ENCODE measurements around the gene EVA1A.

EVA1A gene

DNA sequence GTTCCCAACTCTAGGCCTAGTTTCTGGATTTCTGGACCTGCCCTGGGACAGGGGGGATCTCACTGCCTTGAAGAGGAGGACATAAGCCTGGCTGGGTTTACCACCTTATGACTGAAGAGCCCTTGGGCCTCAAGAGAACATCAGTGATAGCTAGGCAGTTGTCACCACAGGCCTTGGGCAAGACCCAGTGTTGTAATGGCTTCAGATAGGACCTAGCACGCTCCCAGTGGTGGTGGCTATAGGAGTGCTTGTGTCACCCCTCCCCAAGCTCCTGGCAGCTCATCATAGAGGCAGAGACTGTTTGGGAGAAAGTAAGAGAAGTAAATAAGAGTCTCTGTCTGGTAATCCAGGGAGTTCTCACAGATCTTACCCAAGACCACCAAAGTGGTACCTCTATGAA, 19.4 kb upstream of the EVA1A start:
- no peaks in the 10 kb centered on the region for H3K36me3 ChIP-seq (ENCODE audit: insufficient read depth, low read length)
- no peaks in the 10 kb centered on the region for H3K4me1 ChIP-seq (ENCODE audit: insufficient read depth, low read length)
- H3K9me3 ChIP-seq (ENCODE audit: low read length), result peaks cover 3% of the 10 kb centered on the region
- no peak overlapping the region for H2AFZ ChIP-seq (ENCODE audit: low read depth, low read length)
- no peak overlapping the region for H3K4me3 ChIP-seq (ENCODE audit: low read length)
- H3K27me3 ChIP-seq (ENCODE audit: insufficient read depth, low read length), result no peaks in the 10 kb centered on the region

DNA sequence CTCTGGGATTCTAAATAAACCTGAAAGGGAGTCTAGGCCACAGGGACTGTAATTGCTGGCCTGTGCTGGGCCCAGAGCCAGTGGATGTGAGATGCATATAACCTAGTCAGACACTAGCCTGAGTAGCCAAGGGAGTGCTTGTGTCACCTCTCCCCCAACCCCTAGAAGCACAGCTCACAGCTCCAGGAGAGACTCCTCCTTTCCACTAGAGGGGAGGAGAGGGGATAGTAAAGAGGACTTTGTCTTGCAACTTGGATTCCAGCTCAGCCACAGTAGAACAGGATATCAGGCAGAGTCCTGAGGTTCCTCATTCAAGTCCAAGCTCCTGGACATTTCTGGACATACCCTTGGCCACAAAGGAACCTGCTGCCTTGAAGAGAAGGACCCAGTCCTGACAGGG, 18.4 kb upstream of the EVA1A start:
- Histone ChIP-seq H2AFZ (ENCODE audit: low read depth, low read length) (no peak overlapping the region), H3K9me3 (ENCODE audit: low read length) (peaks cover 3% of the 10 kb centered on the region), H3K4me1 (ENCODE audit: insufficient read depth, low read length) (no peaks in the 10 kb centered on the region), H3K27me3 (ENCODE audit: insufficient read depth, low read length) (no peaks in the 10 kb centered on the region), H3K36me3 (ENCODE audit: insufficient read depth, low read length) (no peaks in the 10 kb centered on the region), H3K4me3 (ENCODE audit: low read length) (no peak overlapping the region)

DNA sequence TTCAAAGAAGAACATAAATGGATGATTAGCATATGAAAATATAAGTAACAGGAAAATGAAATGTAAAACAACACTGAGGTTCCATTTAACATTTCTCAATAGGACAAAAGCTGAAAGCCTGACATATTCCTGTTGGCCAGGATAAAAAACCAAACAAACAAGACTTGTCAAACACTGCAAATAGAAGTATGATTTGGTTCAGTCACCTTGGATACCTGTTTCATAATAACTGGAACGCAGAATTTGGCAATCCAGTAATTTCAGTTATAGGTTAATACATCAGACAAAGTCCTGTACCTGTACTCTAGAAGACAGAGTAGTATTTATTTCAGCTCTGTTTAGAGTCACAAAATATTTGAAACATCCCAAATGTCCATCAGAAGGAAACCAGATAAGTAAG, 16.5 kb upstream of the EVA1A start:
- Histone ChIP-seq H2AFZ (ENCODE audit: low read depth, low read length) (no peak overlapping the region), H3K4me1 (ENCODE audit: insufficient read depth, low read length) (no peaks in the 10 kb centered on the region), H3K36me3 (ENCODE audit: insufficient read depth, low read length) (no peaks in the 10 kb centered on the region), H3K27me3 (ENCODE audit: insufficient read depth, low read length) (no peaks in the 10 kb centered on the region), H3K4me3 (ENCODE audit: low read length) (no peak overlapping the region), H3K9me3 (ENCODE audit: low read length) (peaks cover 3% of the 10 kb centered on the region)

DNA sequence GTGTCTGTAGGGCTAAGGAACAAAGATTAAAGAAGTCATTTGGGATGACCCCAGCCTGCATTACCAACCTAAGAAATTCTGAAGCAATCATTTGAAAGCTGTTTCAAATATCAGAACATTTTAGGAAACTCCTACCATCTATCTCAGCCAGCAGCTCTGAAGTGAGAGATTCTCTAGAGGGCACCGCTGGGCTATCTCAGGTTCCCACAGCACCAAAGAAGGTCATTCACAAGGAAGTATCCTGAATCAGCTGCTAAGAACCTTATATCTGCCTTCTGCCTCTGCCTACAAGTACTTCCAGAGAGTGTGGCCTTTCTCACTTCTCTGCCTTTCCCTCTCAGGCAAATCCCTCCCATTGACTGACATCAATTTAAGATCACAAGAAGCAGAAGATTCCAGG, 13.4 kb upstream of the EVA1A start:
- Histone ChIP-seq H3K9me3 (ENCODE audit: low read length) (no peaks in the 10 kb centered on the region), H3K27me3 (ENCODE audit: insufficient read depth, low read length) (no peaks in the 10 kb centered on the region), H3K4me1 (ENCODE audit: insufficient read depth, low read length) (peaks cover 3% of the 10 kb centered on the region), H3K4me3 (ENCODE audit: low read length) (no peak overlapping the region), H3K36me3 (ENCODE audit: insufficient read depth, low read length) (no peaks in the 10 kb centered on the region), H2AFZ (ENCODE audit: low read depth, low read length) (no peak overlapping the region)

DNA sequence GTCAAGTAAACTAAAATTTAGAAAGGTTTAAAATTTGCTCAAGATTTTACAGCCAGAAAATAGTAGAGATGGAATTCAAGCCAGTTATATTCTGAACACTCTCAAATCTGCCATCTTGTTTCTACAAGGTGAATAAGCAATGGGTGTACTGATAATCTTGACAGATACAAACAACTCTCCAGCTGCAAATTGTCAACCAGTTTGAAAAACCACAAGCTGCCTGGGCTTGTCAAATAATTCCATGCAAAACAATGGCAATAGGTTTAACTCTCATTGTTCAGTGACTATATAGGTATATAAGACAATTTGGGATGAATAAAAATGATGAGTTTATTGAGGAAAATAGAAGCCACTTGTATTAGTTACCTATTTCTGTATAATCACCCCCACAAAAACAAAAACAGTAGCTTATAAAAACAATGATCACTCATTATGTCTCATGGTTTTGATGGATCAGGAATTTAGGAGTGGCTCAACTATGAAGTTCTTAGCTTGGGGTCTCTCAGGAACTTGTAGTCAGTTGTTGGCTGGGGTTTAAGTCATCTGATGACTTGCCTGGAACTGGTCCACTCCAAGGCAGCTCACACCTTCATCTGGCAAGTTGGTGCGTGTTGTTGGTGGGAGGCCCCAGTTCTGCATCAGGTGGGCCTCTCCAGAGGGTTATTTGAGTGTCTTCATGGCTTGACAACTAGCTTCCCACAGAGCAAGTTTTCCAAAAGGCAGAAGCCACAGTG, 12.6 kb upstream of the EVA1A start:
- no peaks in the 10 kb centered on the region for H3K36me3 ChIP-seq (ENCODE audit: insufficient read depth, low read length)
- no peaks in the 10 kb centered on the region for H3K9me3 ChIP-seq (ENCODE audit: low read length)
- no peak overlapping the region for H2AFZ ChIP-seq (ENCODE audit: low read depth, low read length)
- no peaks in the 10 kb centered on the region for H3K27me3 ChIP-seq (ENCODE audit: insufficient read depth, low read length)
- no peak overlapping the region for H3K4me3 ChIP-seq (ENCODE audit: low read length)
- H3K4me1 ChIP-seq (ENCODE audit: insufficient read depth, low read length), result peaks cover 3% of the 10 kb centered on the region

DNA sequence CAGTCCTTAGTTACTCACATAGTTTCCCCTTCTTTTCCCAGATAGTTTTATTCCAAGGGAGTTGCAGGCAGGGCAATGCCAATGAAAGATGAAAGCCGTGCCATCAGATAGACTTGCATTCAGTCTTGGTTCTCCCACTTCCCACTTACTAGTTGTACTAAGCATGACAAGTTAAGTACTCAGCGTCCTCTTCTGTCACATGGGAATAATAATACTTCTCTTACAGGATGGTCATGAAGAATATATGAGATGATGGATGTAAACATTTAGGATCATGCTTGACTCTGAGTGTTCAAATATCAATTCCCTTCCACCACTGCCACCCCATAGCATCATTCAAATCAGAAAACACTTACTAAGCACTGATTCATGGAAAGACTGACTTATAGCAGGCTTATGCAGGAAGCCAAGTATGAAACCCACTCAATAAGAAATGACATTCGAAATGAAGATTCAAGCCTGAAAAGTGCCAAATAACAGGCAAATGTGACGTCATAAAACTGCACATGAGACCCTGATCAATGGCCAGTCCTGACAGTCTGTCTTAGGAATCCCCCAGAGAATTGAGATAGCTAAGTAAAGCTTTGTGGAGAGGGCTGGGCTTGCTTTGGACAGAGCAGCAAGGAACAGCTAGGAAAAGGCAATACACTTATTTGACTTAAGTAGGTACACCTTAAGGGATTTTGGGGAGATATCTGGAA, 11.1 kb upstream of the EVA1A start:
- no peaks in the 10 kb centered on the region for H3K9me3 ChIP-seq (ENCODE audit: low read length)
- H2AFZ ChIP-seq (ENCODE audit: low read depth, low read length), result no peak overlapping the region

DNA sequence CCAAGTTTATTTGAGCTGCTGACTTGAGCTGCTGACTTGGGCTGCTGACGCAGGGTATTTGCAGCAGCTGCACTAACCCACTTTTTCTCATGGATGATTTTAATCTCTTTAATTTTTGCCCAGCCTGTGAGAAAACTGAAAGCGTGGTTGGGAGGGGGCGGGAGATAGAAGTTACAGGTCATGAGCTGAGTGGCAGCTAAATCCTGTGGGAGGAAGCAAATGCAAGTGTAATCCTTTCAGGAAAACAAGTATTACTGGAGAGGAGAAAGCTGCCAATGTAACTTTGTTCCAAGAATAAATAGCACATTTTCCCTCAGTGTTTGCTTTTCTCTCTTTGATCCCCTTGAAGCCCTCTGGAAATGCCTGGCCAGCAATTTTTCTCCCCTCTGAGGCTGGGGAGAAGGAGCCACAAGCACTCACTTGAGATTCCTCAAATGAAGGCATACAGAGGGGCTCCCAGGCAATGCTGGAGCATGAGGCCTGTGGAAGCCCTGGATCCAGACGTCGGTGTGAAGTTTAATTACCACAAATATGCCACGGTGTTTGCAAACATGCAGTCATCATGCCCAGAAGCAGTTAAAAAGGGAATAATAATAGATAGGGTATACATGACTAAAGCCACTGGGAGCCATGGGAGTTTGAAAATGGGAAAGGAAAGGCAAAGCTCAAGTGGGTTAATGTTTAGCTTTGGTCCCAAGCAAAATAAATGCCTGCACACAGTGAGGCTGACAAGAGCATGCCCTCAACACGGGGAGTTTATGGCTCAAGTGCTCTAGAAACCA, 10.4 kb upstream of the EVA1A start:
- H3K4me3 ChIP-seq (ENCODE audit: low read length), result no peak overlapping the region
- no peaks in the 10 kb centered on the region for H3K9me3 ChIP-seq (ENCODE audit: low read length)
- H2AFZ ChIP-seq (ENCODE audit: low read depth, low read length), result no peak overlapping the region
- no peaks in the 10 kb centered on the region for H3K36me3 ChIP-seq (ENCODE audit: insufficient read depth, low read length)
- no peaks in the 10 kb centered on the region for H3K27me3 ChIP-seq (ENCODE audit: insufficient read depth, low read length)
- peaks cover 3% of the 10 kb centered on the region for H3K4me1 ChIP-seq (ENCODE audit: insufficient read depth, low read length)

More for the DNA sequence above, 11.1 kb upstream of the EVA1A start:
- Histone ChIP-seq H3K4me3 (ENCODE audit: low read length) (no peak overlapping the region), H3K36me3 (ENCODE audit: insufficient read depth, low read length) (no peaks in the 10 kb centered on the region), H3K4me1 (ENCODE audit: insufficient read depth, low read length) (peaks cover 3% of the 10 kb centered on the region), H3K27me3 (ENCODE audit: insufficient read depth, low read length) (no peaks in the 10 kb centered on the region)

DNA sequence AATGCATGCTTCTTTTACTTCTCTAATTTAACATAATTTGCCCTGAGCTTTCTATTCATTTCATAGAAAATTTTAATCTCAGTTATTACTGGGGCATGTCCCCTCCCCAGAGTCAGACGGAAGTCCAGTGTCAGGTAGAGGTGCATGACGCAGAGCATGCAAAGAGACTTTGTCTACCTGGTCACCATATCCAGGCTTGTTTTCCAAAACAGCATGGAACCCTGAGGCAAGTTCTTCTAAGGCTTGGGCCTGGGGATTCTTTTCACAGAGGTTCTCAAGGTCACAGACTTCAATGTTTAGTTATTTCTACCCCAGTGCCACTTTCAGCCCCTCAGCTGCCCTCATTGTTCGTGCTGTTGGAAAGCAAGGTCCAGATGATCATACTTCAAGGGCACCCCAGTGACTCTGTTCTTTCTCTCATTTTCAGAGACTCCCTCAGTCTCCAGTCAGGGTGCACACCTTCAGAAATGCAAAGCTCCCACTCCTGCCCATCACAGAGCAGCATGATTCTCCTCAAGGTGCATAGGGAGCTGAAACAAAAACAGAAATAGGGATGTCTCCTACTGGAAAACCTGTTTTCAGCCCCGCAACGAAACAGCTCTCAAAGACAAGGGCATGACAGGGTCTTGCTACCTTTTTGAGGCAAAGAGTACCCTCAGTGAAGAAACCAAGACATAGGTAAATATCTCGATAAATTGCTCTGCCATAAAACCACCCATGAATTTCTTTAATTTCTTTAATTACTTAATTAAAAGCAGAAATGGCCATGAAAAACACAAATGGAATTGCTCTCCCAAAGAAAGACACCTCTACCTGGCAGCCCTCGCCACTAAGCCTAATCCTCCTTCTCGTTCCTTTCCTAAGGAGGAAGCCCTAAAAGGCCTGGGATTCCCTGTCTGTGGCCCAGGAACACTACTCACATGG, 9.5 kb upstream of the EVA1A start:
- Histone ChIP-seq H3K4me1 (ENCODE audit: insufficient read depth, low read length) (peaks cover 3% of the 10 kb centered on the region), H3K9me3 (ENCODE audit: low read length) (no peaks in the 10 kb centered on the region), H3K4me3 (ENCODE audit: low read length) (no peak overlapping the region), H2AFZ (ENCODE audit: low read depth, low read length) (no peak overlapping the region), H3K36me3 (ENCODE audit: insufficient read depth, low read length) (no peaks in the 10 kb centered on the region), H3K27me3 (ENCODE audit: insufficient read depth, low read length) (no peaks in the 10 kb centered on the region)

DNA sequence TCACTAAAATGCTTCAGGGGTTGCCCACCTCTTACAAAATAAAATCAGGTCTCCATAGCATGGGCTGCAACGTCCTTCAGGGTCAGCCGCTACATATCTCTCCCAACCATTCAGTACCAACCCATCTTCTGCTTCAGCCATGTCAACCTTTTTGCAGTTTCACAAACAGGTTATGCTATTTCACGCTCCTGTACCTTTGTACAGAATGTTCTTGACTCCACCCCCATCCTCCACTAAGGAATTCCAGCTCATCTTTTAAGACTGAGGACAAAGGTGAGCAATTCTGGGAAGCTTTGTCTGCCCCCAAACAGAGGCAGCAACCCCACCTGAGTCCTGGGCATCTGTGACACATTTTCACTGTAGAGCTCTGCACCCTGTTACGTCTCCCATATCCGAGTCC, 8.8 kb upstream of the EVA1A start:
- H3K36me3 ChIP-seq (ENCODE audit: insufficient read depth, low read length), result no peaks in the 10 kb centered on the region
- no peaks in the 10 kb centered on the region for H3K27me3 ChIP-seq (ENCODE audit: insufficient read depth, low read length)
- no peak overlapping the region for H3K4me3 ChIP-seq (ENCODE audit: low read length)
- H3K9me3 ChIP-seq (ENCODE audit: low read length), result no peaks in the 10 kb centered on the region
- peaks cover 3% of the 10 kb centered on the region for H3K4me1 ChIP-seq (ENCODE audit: insufficient read depth, low read length)
- no peak overlapping the region for H2AFZ ChIP-seq (ENCODE audit: low read depth, low read length)

DNA sequence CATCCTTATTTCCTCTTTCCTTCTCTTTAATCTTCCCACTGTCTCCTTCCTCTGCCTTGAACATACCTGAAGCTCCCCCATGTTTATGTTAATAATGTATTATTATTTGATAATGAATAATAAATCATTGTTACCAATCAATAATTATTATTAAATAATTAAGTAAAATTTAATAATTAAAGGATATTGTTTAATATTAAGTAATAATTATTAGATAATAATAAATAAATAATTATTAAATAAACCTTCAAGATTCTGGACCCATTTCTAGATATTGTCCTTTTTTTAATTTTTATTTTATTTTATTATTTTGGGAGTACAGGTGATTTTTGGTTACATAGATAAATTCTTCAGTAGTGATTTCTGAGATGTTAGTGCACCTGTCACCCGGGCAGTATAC, 7.4 kb upstream of the EVA1A start:
- H3K27me3 ChIP-seq (ENCODE audit: insufficient read depth, low read length), result no peaks in the 10 kb centered on the region
- H3K4me3 ChIP-seq (ENCODE audit: low read length), result no peak overlapping the region
- H3K9me3 ChIP-seq (ENCODE audit: low read length), result no peaks in the 10 kb centered on the region
- H3K36me3 ChIP-seq (ENCODE audit: insufficient read depth, low read length), result no peaks in the 10 kb centered on the region
- peaks cover 3% of the 10 kb centered on the region for H3K4me1 ChIP-seq (ENCODE audit: insufficient read depth, low read length)
- no peak overlapping the region for H2AFZ ChIP-seq (ENCODE audit: low read depth, low read length)

DNA sequence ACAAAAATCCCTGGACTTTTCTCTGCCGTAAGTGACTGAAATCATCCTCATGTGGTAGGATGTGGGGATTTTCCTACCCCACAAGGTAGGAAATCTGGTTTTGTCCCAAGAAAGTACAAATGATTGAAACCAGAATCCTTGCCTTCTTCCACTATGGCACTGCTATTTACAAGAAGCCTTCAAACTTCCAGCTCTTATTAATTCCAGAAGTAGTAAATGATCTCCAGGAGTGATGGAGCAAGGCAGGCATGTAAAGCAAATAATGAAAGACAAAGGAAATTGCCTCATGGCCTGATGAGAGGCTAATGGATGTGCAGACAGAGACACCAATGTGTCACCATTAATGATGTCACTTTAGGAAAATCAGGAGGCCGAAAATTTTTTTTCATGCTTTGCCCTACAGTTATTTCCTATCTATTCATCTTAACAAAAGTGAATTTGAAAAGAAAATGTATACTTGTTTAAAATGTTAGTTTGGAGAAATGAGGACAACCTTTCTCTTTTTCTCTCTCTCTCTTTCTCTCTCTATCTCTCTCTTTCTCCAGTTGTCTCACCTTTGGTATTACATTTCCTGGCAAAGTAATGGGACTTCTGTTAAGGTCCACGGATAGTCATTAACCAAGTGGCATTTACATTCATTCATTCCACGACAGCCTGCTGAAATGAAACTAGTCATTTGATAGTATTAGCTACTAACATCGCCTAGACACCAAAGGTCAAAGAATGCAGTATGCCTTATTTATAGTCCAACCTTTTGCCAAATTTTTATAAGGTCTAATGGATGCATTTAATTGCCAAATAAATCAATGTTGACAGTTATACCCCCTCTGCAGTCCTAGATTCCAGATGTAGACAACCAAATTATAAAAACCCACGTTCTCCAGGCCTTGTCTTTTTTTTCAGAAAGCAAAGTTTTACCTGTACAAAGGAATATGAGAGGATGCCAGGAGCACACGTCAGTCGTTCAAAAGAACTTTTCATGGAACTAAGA, 5.0 kb upstream of the EVA1A start:
- no peak overlapping the region for H2AFZ ChIP-seq (ENCODE audit: low read depth, low read length)
- H3K4me3 ChIP-seq (ENCODE audit: low read length), result no peak overlapping the region
- peaks cover 10% of the 10 kb centered on the region for H3K27me3 ChIP-seq (ENCODE audit: insufficient read depth, low read length)
- no peaks in the 10 kb centered on the region for H3K36me3 ChIP-seq (ENCODE audit: insufficient read depth, low read length)
- H3K9me3 ChIP-seq (ENCODE audit: low read length), result no peaks in the 10 kb centered on the region
- H3K4me1 ChIP-seq (ENCODE audit: insufficient read depth, low read length), result peaks cover 7% of the 10 kb centered on the region
